ENCODE data around the gene CMKLR1. TPM values are rescaled to one million over a fixed set of nuclear protein-coding genes. Genes with fewer than 3 reads are reported as not detected.

The CMKLR1 gene
- total RNA-seq, 1 experiment from 2014 or later, result 0.24 TPM

GRCh38 chr12:108345716-108346633 lies 6.9 kb upstream of the CMKLR1 start:
- CTCF ChIA-PET, result no interaction called here
- BruUV-seq (replicated peaks), result no TSS peak
- DNase-seq (ENCODE audit: low spot score), result no peak
- Histone ChIP-seq H3K27me3 (replicated peaks; ENCODE audit: insufficient read depth, low read depth, low read length, poor library complexity) (no peaks in the 10 kb centered on the region), H3K4me1 (ENCODE audit: insufficient read depth, low read length, poor library complexity, severe bottlenecking) (no peaks in the 10 kb centered on the region), H3K9me3 (ENCODE audit: low read depth, low read length, poor library complexity, severe bottlenecking) (no peaks in the 10 kb centered on the region), H3K4me3 (ENCODE audit: low read depth, low read length, poor library complexity, severe bottlenecking) (no peak overlapping the region), H3K27ac (ENCODE audit: low read depth, low read length, poor library complexity, severe bottlenecking) (no peak overlapping the region), H3K36me3 (ENCODE audit: insufficient read depth, low read length, poor library complexity, severe bottlenecking) (no peaks in the 10 kb centered on the region)
- POLR2A ChIA-PET (ENCODE audit: low non-redundant PET), result no interaction called here
- intact Hi-C loops (cut with micrococcal nuclease; ENCODE audit: unreplicated experiment), result no loop called here
- no peak for TF ChIP-seq EZH2 (IDR thresholded peaks at IDR 0.05; ENCODE audit: borderline replicate concordance, low read depth, low read length, poor library complexity, severe bottlenecking)
- no peak for TF ChIP-seq CTCF (conservative IDR thresholded peaks at IDR 0.05; ENCODE audit: low read depth, low read length)

DNA sequence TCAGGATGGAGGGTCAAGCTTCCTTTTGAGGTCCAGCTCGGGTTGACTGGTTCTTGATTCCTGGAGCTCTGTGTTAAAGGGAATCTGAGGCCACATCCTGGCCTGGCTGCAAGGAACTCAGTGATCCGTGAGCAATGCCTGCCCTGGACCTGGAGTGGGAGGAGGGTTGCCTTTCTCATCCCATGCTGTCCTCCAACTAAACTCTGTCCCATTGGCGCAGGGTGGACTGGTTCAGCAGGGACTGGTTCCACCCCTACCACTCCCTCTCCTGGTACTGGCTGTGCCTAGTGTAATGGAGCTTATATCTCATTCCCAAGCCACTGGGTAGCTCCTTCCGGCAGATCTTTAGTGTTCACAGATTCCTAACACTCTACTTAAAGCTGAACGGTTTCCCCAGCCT lies 3.9 kb upstream of the CMKLR1 start:
- H3K4me3 ChIP-seq (ENCODE audit: low read depth, low read length, poor library complexity, severe bottlenecking), result no peak overlapping the region
- no TSS peak for BruUV-seq (replicated peaks)
- no peaks in the 10 kb centered on the region for H3K27me3 ChIP-seq (replicated peaks; ENCODE audit: insufficient read depth, low read depth, low read length, poor library complexity)
- H3K27ac ChIP-seq (ENCODE audit: low read depth, low read length, poor library complexity, severe bottlenecking), result no peak overlapping the region
- H3K36me3 ChIP-seq (ENCODE audit: insufficient read depth, low read length, poor library complexity, severe bottlenecking), result no peaks in the 10 kb centered on the region
- peaks cover 13% of the 10 kb centered on the region for H3K4me1 ChIP-seq (ENCODE audit: insufficient read depth, low read length, poor library complexity, severe bottlenecking)
- ChIA-PET POLR2A (ENCODE audit: low non-redundant PET) (no interaction called here), CTCF (no interaction called here)
- no peak for DNase-seq (ENCODE audit: low spot score)
- TF ChIP-seq CTCF (conservative IDR thresholded peaks at IDR 0.05; ENCODE audit: low read depth, low read length) (no peak), EZH2 (IDR thresholded peaks at IDR 0.05; ENCODE audit: borderline replicate concordance, low read depth, low read length, poor library complexity, severe bottlenecking) (no peak)
- no peaks in the 10 kb centered on the region for H3K9me3 ChIP-seq (ENCODE audit: low read depth, low read length, poor library complexity, severe bottlenecking)
- intact Hi-C loops (cut with micrococcal nuclease; ENCODE audit: unreplicated experiment), result no loop called here

DNA sequence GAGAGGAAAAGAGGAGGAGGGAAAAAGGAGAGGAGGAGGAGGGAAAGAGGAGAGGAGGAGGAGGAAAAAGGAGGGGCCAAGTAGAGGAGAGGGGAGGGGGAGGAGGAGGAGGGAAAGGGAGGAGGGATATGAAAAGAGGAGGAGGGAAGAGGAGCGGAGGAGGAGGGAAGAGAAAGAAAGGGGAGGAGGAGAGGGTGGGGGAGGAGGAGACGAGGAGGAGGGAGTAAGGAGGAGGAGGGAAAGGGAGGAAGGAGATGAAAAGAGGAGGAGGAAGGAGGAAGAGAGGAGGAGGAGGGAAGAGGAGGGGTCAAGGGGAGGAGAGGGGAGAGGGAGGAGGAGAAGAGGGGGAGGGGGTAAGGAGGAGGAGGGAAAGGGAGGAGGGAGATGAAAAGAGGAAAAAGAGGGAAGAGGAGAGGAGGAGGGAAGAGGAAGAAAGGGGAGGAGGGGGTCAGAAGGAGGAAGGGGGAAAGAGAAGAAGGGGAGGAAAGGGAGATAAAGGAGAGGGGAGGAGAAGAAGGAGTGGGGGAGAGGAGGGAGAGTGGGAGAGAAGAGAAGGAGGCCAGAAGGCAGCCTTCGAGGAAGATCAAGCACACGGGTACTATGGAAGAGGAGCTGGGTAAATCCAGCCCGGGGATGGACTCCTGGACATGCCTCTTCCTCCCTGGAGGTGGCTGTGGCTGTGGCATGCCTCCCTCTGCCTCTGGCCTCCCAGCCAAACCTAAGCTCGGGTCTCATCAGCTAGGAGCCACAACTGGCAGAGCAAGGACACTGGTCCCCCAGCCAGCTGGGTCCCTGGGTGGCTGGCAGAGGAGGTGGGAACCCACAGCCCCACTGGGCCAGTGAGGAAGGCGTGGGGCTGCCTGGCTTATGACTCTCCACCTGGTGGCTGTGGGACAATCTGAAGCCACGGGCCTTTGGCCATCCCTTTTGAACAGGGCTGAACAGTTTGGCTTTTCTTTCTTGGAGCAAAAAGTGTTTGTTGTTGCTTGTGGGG lies 3.0 kb upstream of the CMKLR1 start:
- Histone ChIP-seq H3K27ac (ENCODE audit: low read depth, low read length, poor library complexity, severe bottlenecking) (no peak overlapping the region), H3K9me3 (ENCODE audit: low read depth, low read length, poor library complexity, severe bottlenecking) (no peaks in the 10 kb centered on the region), H3K4me1 (ENCODE audit: insufficient read depth, low read length, poor library complexity, severe bottlenecking) (peaks cover 13% of the 10 kb centered on the region), H3K4me3 (ENCODE audit: low read depth, low read length, poor library complexity, severe bottlenecking) (no peak overlapping the region), H3K27me3 (replicated peaks; ENCODE audit: insufficient read depth, low read depth, low read length, poor library complexity) (no peaks in the 10 kb centered on the region), H3K36me3 (ENCODE audit: insufficient read depth, low read length, poor library complexity, severe bottlenecking) (no peaks in the 10 kb centered on the region)
- intact Hi-C loops (cut with micrococcal nuclease; ENCODE audit: unreplicated experiment), result no loop called here
- TF ChIP-seq EZH2 (IDR thresholded peaks at IDR 0.05; ENCODE audit: borderline replicate concordance, low read depth, low read length, poor library complexity, severe bottlenecking) (no peak), CTCF (conservative IDR thresholded peaks at IDR 0.05; ENCODE audit: low read depth, low read length) (no peak)
- no TSS peak for BruUV-seq (replicated peaks)
- no peak for DNase-seq (ENCODE audit: low spot score)
- CTCF ChIA-PET, result no interaction called here
- POLR2A ChIA-PET (ENCODE audit: low non-redundant PET), result no interaction called here

Data from A673 (cell line).